SK-N-MC (cell line): ENCODE results near the gene INPP5E.

ENCODE experiments used
- EZH2 ChIP-seq: fragments of 200-600 bp; sonication (generic); IDR thresholded peaks from one replicate; pipeline ENCODE4 v1.6.1; 2017; ENCODE audit warnings: antibody characterized with exemption
- FOXP2 ChIP-seq: optimal IDR thresholded peaks from 2 replicates; pipeline ENCODE3; 2011; ENCODE audit warnings: mild to moderate bottlenecking, moderate library complexity; ENCODE audit not compliant: insufficient read depth; ENCODE audit errors: extremely low read length, control extremely low read depth
- POLR2AphosphoS5 ChIP-seq: IDR thresholded peaks from 2 replicates; pipeline ENCODE4 v1.6.1; 2012; ENCODE audit warnings: mild to moderate bottlenecking, low read depth, low read length, borderline replicate concordance

- TF ChIP-seq POLR2AphosphoS5: no peak
- no peak for TF ChIP-seq EZH2
- TF ChIP-seq FOXP2: no peak
These were observed 60.7 kb downstream of the INPP5E start for GRCh38 chr9:136379003-136379287.
